ENCODE data around the gene AURKAIP1.

AURKAIP1 gene

GRCh38 chr1:1374929-1375662 lies at the start of gene AURKAIP1:
Gene AURKAIP1 (minus strand): TSS chr1:1375207. CDS start chr1:1374756, 451 bp downstream.
- CTCF ChIA-PET, result interaction anchor here (0.8 to 3.7 kb wide), 5 partner anchors 11 to 65 kb away, joined by 3 to 20 read pairs (median 4); partner anchors contain the start of genes CCNL2 and MRPL20
- TF ChIP-seq CTCF (IDR thresholded peaks at IDR 0.05; ENCODE audit: control extremely low read depth, extremely low read depth, low read depth, missing control alignments), result peak; percentile 41
- peak; percentile 99 for DNase-seq (ENCODE audit: extremely low spot score)
- POLR2A ChIA-PET, result interaction anchor here (0.6 to 1.2 kb wide), 4 partner anchors 24 to 144 kb away, joined by 3 to 5 read pairs (median 4); partner anchors contain the start of genes CCNL2 and SDF4

- TF ChIP-seq CTCF (IDR thresholded peaks at IDR 0.05; ENCODE audit: control extremely low read depth, extremely low read depth, low read depth, missing control alignments), result no peak
- DNase-seq (ENCODE audit: extremely low spot score), result no peak
- CTCF ChIA-PET, result no interaction called here
- POLR2A ChIA-PET, result no interaction called here
Measured at GRCh38 chr1:1424707-1425106, 49.7 kb upstream of the AURKAIP1 start.

DNA sequence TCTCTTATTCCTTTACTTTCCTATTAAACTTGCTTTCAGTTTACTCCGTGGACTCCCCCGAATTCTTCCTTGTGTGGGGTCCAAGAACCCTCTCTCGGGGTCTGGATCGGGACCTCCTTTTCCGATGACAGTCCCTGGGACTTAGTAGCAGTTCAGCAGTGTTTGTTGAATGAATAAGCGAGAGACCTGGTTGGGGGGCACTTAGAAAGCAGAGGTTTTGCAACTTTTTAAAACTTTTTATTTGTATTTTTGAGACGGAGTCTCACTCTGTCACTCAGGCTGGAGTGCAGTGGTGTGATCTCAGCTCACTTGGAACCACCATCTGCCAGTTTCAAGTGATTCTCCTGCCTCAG lies 48.2 kb upstream of the AURKAIP1 start:
- no peak for TF ChIP-seq CTCF (IDR thresholded peaks at IDR 0.05; ENCODE audit: control extremely low read depth, extremely low read depth, low read depth, missing control alignments)
- no peak for DNase-seq (ENCODE audit: extremely low spot score)
- ChIA-PET POLR2A (no interaction called here), CTCF (interaction anchor here (1.5 kb wide), 1 partner anchor 14 kb away, joined by 5 read pairs; no protein-coding TSS in a partner anchor)

- ChIA-PET POLR2A (no interaction called here), CTCF (interaction anchor here (1.5 kb wide), 1 partner anchor 14 kb away, joined by 5 read pairs; no protein-coding TSS in a partner anchor)
- peak; percentile 15 for DNase-seq (ENCODE audit: extremely low spot score)
- no peak for TF ChIP-seq CTCF (IDR thresholded peaks at IDR 0.05; ENCODE audit: control extremely low read depth, extremely low read depth, low read depth, missing control alignments)
Measured at GRCh38 chr1:1422465-1423244, 47.6 kb upstream of the AURKAIP1 start.

DNA sequence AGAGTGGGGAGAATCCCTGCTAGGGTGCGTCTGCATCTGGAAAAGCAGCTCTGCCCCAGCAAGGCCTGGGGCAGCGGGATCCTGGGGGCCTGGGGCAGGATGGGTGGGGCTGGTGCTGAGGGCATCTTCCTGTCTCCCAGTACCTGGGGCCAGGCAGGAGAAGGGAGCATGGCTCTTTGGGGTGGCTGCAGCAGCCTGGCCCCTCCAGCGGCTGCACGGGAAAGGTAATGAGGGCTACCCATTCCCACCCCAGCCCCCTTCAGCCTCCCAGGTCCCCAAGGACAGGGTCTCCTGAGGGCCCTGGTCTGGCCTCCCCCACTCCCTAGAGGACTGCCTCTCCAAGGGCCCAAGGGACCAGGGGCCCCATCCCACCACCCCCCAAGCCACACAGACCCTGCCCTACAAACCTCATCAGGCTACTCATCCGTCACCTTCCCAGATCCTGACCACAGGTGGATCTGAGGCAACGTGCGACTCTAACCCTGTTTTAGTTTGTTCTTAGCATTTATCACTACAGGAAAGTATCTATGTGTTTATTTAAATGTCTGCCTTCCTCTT lies 47.0 kb upstream of the AURKAIP1 start:
- TF ChIP-seq CTCF (IDR thresholded peaks at IDR 0.05; ENCODE audit: control extremely low read depth, extremely low read depth, low read depth, missing control alignments), result no peak
- CTCF ChIA-PET, result interaction anchor here (1.4 kb wide), 1 partner anchor 19 kb away, joined by 7 read pairs; no protein-coding TSS in a partner anchor
- POLR2A ChIA-PET, result no interaction called here
- peak; percentile 13 for DNase-seq (ENCODE audit: extremely low spot score)

DNA sequence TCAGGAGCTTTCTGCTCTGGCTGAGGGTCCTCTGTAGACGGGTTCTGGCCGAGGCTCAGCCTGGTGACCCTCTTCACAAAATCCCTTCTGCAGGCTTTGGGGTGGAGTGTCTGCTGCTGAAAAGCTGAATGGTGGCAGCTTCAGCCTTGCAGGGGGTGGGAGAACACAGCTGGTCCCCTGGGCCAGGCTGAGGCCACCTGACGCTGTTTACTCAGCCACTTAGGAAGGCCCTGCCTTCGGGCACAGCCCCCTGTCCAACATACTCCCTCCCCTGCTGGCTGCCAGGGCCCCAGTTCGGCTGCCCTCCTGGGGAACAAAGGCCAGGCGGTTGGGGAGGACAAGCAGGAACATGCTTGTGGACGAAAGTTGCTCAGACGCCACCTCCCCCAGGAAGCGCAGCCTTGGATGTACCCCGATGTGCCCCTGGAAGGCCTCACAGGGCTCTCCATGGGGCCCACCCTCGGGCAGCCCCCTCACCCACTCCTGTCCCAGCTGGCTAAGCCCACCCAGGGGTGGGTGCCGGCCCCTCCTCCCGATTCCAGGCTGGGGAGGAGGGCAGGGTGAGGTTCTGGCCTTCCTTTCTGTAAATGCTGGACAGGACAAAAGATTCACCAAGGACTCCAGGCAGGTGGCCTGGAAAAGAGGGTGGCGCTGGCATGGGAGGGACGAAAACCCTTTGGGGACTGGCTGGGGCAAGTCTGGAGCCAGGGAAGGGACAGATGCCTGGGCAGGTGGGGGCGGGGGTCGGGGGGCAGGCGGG lies 46.3 kb upstream of the AURKAIP1 start, which contains the start of gene ANKRD65:
Gene ANKRD65 (minus strand): TSS at position 130 of the 760 bp plus-strand sequence. CDS start 271 bp downstream, outside the sequence.
- TF ChIP-seq CTCF (IDR thresholded peaks at IDR 0.05; ENCODE audit: control extremely low read depth, extremely low read depth, low read depth, missing control alignments), result no peak
- peak; percentile 20 for DNase-seq (ENCODE audit: extremely low spot score)
- POLR2A ChIA-PET, result no interaction called here
- CTCF ChIA-PET, result interaction anchor here (1.4 kb wide), 1 partner anchor 20 kb away, joined by 7 read pairs; no protein-coding TSS in a partner anchor
